ENCODE measurements around the gene PRM2. TPM values are rescaled to one million over a fixed set of nuclear protein-coding genes. Genes with fewer than 3 reads are reported as not detected.
A peak's percentile ranks its signal among the peaks of the same experiment; 100 is the strongest.

PRM2 gene
- total and polyA plus RNA-seq, 12 donors: not detected

DNA sequence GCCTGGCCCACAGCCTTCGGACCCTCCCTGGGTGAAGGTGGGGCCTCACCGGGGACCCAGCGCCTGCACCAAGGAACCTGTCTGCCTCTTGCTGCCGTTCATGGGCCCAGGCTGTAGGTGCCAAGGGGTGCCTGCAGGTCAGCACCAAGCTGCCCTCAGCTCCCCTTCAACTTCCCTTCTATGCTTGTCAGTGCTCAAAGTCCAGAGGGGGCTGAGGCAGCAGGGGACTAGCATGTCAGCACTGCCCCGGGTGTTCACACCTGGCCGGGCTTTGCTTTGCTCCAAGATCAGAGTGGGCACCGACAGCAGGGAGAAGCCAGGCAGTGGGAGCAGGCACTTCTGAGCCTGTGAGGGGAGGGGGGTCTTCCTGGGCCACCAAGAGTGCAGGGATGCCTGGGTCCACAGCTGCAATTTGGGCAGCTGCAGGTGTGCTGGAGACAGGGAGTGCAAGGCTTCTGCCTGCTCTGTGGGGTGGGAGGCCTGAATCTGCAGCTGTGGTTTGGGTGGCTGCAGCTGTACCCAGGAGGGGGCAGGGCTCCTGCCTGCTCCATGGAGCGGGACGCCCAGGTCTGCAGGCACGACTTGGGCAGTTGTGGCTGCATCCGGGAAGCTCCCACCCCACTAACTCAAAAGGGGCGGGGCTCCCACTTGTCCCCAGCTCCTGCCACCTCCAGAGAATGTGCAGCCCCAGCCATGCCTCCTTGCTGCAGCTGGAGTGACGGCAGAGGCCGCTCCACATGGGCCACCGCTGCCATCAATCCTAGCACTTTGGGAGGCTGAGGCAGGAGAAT lies 32.4 kb upstream of the PRM2 start:
- ATAC-seq: peak in 1 of 8 donors; percentile 25
- Histone ChIP-seq H3K4me1 (peaks cover 0 to 55% (median 4%) of the 10 kb centered on the region in 9 donors), H3K36me3 (no peaks in the 10 kb centered on the region), H3K9me3 (no peaks in the 10 kb centered on the region), H3K4me3 (no peak overlapping the region), H3K27me3 (no peaks in the 10 kb centered on the region), H3K27ac (no peak overlapping the region)
- no peak for TF ChIP-seq CTCF (IDR thresholded peaks at IDR 0.05)
- no peak for DNase-seq
- intact Hi-C loops (cut with DNase I): no loop called here
- 70 to 72% methylated on average over 15 of the region's 15 CpGs for WGBS, 2 donors

- WGBS, 2 donors: 83 to 89% methylated on average over 21 of the region's 21 CpGs
- H3K4me1 ChIP-seq: peaks cover 0 to 52% (median 4%) of the 10 kb centered on the region in 9 donors
These were observed 31.6 kb upstream of the PRM2 start for GRCh38 chr16:11307639-11308492.

GRCh38 chr16:11306997-11307638 lies 30.8 kb upstream of the PRM2 start:
- intact Hi-C loops (cut with DNase I): no loop called here
- H3K27me3 ChIP-seq: no peaks in the 10 kb centered on the region
- peaks cover 0 to 3% (median 0%) of the 10 kb centered on the region in 11 donors for H3K9me3 ChIP-seq
- TF ChIP-seq CTCF (IDR thresholded peaks at IDR 0.05): no peak
- no peak overlapping the region for H3K27ac ChIP-seq
- no peaks in the 10 kb centered on the region for H3K36me3 ChIP-seq
- H3K4me3 ChIP-seq: no peak overlapping the region
- H3K4me1 ChIP-seq: peaks cover 0 to 44% (median 4%) of the 10 kb centered on the region in 9 donors
- DNase-seq (no peak), ATAC-seq (no peak)
- 84 to 87% methylated on average over 7 of the region's 7 CpGs for WGBS, 2 donors

More at GRCh38 chr16:11307639-11308492, 31.6 kb upstream of the PRM2 start:
- no peak for TF ChIP-seq CTCF (IDR thresholded peaks at IDR 0.05)
- Histone ChIP-seq H3K36me3 (no peaks in the 10 kb centered on the region), H3K9me3 (peaks cover 0 to 3% (median 0%) of the 10 kb centered on the region in 11 donors), H3K4me3 (no peak overlapping the region), H3K27me3 (no peaks in the 10 kb centered on the region), H3K27ac (no peak overlapping the region)
- DNase-seq (no peak), ATAC-seq (peak in 2 of 8 donors; percentile 6 to 54)
- intact Hi-C loops (cut with DNase I): no loop called here

DNA sequence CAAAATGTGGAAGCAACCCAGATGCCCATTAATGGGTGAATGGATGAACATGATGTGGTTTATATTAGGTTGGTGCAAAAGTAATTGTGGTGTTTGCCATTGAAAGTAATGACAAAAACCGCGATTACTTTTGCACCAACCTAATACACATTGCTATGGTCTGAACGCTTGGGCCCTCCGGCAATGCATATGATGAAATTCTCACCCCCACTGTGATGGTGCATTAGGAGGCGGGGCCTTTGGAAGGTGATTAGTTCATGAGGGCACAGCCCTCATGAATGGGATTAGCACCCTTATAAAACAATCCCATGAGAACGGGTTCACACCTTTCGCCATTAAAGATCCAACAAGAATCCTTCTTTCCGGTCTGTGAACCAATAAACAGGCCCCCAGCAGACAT lies 30.1 kb upstream of the PRM2 start:
- Histone ChIP-seq H3K27me3 (no peaks in the 10 kb centered on the region), H3K27ac (no peak overlapping the region), H3K4me3 (no peak overlapping the region), H3K9me3 (peaks cover 0 to 3% (median 0%) of the 10 kb centered on the region in 11 donors), H3K36me3 (no peaks in the 10 kb centered on the region), H3K4me1 (peaks cover 0 to 38% (median 0%) of the 10 kb centered on the region in 9 donors)
- intact Hi-C loops (cut with DNase I): no loop called here
- no peak for TF ChIP-seq CTCF (IDR thresholded peaks at IDR 0.05)
- DNase-seq: no peak
- 87 to 93% methylated on average over 8 of the region's 8 CpGs for WGBS, 2 donors
- no peak for ATAC-seq

All from heart right ventricle (tissue), 16 donors.